ENCODE data around the gene PLEKHM2.

PLEKHM2 gene

DNA sequence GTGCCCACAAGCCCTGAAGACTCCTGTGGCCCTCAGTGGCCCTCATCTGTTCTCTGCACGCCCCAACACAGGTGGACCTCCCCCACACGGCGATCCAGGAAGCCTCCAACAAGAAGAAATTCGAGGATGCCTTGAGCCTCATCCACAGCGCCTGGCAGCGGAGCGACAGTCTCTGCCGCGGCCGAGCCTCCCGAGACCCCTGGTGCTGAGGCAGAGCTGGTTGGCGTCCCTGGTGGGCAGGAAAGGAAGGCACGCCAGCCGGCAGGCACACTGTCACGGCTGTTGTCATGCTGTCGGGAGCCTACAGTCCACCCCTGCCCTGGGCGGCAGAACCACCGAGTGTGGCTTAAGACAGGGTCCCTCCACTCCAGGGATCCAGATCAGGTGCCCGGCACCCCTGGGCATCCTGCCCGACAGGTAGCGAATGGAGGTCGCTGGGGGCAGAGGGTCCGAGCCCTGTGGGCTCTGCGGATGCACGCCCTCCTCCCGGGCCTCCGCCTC, 49.7 kb downstream of the PLEKHM2 start:
- Histone ChIP-seq H3F3A (ENCODE audit: control insufficient read depth, insufficient read depth) (no peaks in the 10 kb centered on the region), H4K20me1 (ENCODE audit: control insufficient read depth, insufficient read depth, low read depth, low read length) (no peaks in the 10 kb centered on the region), H3K9me3 (ENCODE audit: control insufficient read depth, insufficient read depth, low read length) (no peaks in the 10 kb centered on the region), H3K4me1 (ENCODE audit: control insufficient read depth, low read length) (no peaks in the 10 kb centered on the region), H3K27ac (ENCODE audit: low read depth, low read length) (no peak overlapping the region), H3K4me3 (ENCODE audit: low read length) (no peak overlapping the region), H3K27me3 (ENCODE audit: control insufficient read depth, low read length) (no peaks in the 10 kb centered on the region), H3K79me2 (ENCODE audit: control insufficient read depth, low read length) (no peaks in the 10 kb centered on the region), H3K9me2 (replicated peaks; ENCODE audit: control insufficient read depth, low read length) (no peaks in the 10 kb centered on the region), H3K4me2 (ENCODE audit: low read length) (no peak overlapping the region), H3K36me3 (ENCODE audit: control insufficient read depth, low read length) (peaks cover 20% of the 10 kb centered on the region; the same call in 1 of the 2 replicates)
- TF ChIP-seq EZH2phosphoT487 (IDR thresholded peaks at IDR 0.05; ENCODE audit: borderline replicate concordance, low read length): no peak
- TF ChIP-seq, protein P1, sequence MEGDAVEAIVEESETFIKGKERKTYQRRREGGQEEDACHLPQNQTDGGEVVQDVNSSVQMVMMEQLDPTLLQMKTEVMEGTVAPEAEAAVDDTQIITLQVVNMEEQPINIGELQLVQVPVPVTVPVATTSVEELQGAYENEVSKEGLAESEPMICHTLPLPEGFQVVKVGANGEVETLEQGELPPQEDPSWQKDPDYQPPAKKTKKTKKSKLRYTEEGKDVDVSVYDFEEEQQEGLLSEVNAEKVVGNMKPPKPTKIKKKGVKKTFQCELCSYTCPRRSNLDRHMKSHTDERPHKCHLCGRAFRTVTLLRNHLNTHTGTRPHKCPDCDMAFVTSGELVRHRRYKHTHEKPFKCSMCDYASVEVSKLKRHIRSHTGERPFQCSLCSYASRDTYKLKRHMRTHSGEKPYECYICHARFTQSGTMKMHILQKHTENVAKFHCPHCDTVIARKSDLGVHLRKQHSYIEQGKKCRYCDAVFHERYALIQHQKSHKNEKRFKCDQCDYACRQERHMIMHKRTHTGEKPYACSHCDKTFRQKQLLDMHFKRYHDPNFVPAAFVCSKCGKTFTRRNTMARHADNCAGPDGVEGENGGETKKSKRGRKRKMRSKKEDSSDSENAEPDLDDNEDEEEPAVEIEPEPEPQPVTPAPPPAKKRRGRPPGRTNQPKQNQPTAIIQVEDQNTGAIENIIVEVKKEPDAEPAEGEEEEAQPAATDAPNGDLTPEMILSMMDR (IDR thresholded peaks at IDR 0.05; ENCODE audit: low read depth, low read length, poor library complexity, severe bottlenecking): no peak

DNA sequence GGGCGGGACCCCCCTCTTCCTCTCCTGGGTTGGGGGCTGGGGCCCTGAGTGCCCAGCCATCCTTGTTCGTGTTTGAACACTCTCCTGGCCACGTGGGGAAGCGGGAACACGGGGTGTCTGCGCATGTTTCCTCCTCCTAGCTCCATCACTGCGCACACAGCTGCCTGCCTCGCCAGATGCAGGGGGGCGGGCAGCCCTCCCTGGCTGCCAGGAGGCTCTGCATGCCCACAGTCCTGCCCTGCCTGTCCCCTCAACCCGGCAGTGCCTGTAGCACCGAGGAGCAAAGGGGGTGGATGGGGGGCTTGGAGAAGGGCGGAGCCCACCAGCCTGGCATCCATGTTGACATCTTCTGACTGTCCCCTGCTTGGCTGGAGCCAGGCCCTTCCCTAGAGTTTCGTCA, 50.2 kb downstream of the PLEKHM2 start:
- no peaks in the 10 kb centered on the region for H3K27me3 ChIP-seq (ENCODE audit: control insufficient read depth, low read length)
- no peak overlapping the region for H3K4me3 ChIP-seq (ENCODE audit: low read length)
- peaks cover 18% of the 10 kb centered on the region; the same call in 1 of the 2 replicates for H3K36me3 ChIP-seq (ENCODE audit: control insufficient read depth, low read length)
- H3K4me1 ChIP-seq (ENCODE audit: control insufficient read depth, low read length): no peaks in the 10 kb centered on the region
- no peaks in the 10 kb centered on the region for H3K9me3 ChIP-seq (ENCODE audit: control insufficient read depth, insufficient read depth, low read length)
- no peak overlapping the region for H3K27ac ChIP-seq (ENCODE audit: low read depth, low read length)
- TF ChIP-seq, protein P1 (IDR thresholded peaks at IDR 0.05; ENCODE audit: low read depth, low read length, poor library complexity, severe bottlenecking): no peak
- no peak for TF ChIP-seq EZH2phosphoT487 (IDR thresholded peaks at IDR 0.05; ENCODE audit: borderline replicate concordance, low read length)
- H3K9me2 ChIP-seq (replicated peaks; ENCODE audit: control insufficient read depth, low read length): no peaks in the 10 kb centered on the region
- H3K79me2 ChIP-seq (ENCODE audit: control insufficient read depth, low read length): no peaks in the 10 kb centered on the region
- H4K20me1 ChIP-seq (ENCODE audit: control insufficient read depth, insufficient read depth, low read depth, low read length): no peaks in the 10 kb centered on the region
- no peak overlapping the region for H3K4me2 ChIP-seq (ENCODE audit: low read length)
- no peaks in the 10 kb centered on the region for H3F3A ChIP-seq (ENCODE audit: control insufficient read depth, insufficient read depth)

GRCh38 chr1:15734901-15735300, 50.8 kb downstream of the PLEKHM2 start:
- Histone ChIP-seq H3K79me2 (ENCODE audit: control insufficient read depth, low read length) (no peaks in the 10 kb centered on the region), H3K4me1 (ENCODE audit: control insufficient read depth, low read length) (no peaks in the 10 kb centered on the region), H3K4me2 (ENCODE audit: low read length) (no peak overlapping the region), H3F3A (ENCODE audit: control insufficient read depth, insufficient read depth) (no peaks in the 10 kb centered on the region), H3K27ac (ENCODE audit: low read depth, low read length) (no peak overlapping the region), H3K9me3 (ENCODE audit: control insufficient read depth, insufficient read depth, low read length) (no peaks in the 10 kb centered on the region), H3K27me3 (ENCODE audit: control insufficient read depth, low read length) (no peaks in the 10 kb centered on the region), H3K36me3 (ENCODE audit: control insufficient read depth, low read length) (peaks cover 18% of the 10 kb centered on the region; the same call in 1 of the 2 replicates), H3K4me3 (ENCODE audit: low read length) (no peak overlapping the region), H4K20me1 (ENCODE audit: control insufficient read depth, insufficient read depth, low read depth, low read length) (no peaks in the 10 kb centered on the region), H3K9me2 (replicated peaks; ENCODE audit: control insufficient read depth, low read length) (no peaks in the 10 kb centered on the region)
- TF ChIP-seq EZH2phosphoT487 (IDR thresholded peaks at IDR 0.05; ENCODE audit: borderline replicate concordance, low read length): no peak
- TF ChIP-seq, protein P1 (IDR thresholded peaks at IDR 0.05; ENCODE audit: low read depth, low read length, poor library complexity, severe bottlenecking): no peak

All from DOHH2 (cell line).